HCT116 (cell line): ENCODE results near the gene WDFY2. TPM values are rescaled to one million over a fixed set of nuclear protein-coding genes. Genes with fewer than 3 reads are reported as not detected.

Experiments used
- ATAC-seq: fragments of 200-7000 bp; cut with Tn5 transposase; 2 replicates; pipeline ENCODE4 v1.9.1; 2020; ENCODE audit warnings: mild to moderate bottlenecking, moderate library complexity
- BruUV-seq: library from RNA; stranded (reverse); fragments of 400-500 nt; replicated peaks from 2 replicates; lab custom pipeline; 2021; lab: Mats Ljungman, UMichigan
- CTCF ChIA-PET: fragments of 300-600 bp; sonication (Branson Sonifier 250); formaldehyde crosslinking; loops from one replicate; lab custom pipeline; 2021; ENCODE audit warnings: antibody characterized with exemption; lab: Charles Lee
- POLR2A ChIA-PET: fragments of 300-600, 350-600 bp; sonication (Branson Sonifier 250); formaldehyde crosslinking; loops from one replicate; lab custom pipeline; 2021; ENCODE audit warnings: antibody characterized with exemption; lab: Charles Lee
- RAD21 ChIA-PET, 2 experiments: fragments of 300-600 bp; sonication (Branson Sonifier 250); formaldehyde crosslinking; loops; one replicate each; lab custom pipeline; 2023; ENCODE audit warnings: low total read pairs in 2 of 2; ENCODE audit not compliant: uncharacterized antibody in 2 of 2, unreplicated experiment in 2 of 2, low non-redundant PET in 1 of 2; lab: Charles Lee
- DNase-seq: peaks from one replicate; pipeline ENCODE4 v3.0.0-alpha.2; 2010; ENCODE audit warnings: low read depth, low spot score
- H2AFZ ChIP-seq: fragments of 200-600 bp; shearing (Covaris generic), sonication (generic); 2 replicates; pipeline ENCODE4 v1.6.1; 2017; ENCODE audit warnings: low read depth, mixed run types, mixed read lengths, antibody characterized with exemption, low read length; ENCODE audit not compliant: poor library complexity, severe bottlenecking
- H3K27ac ChIP-seq: 2 replicates; pipeline ENCODE4 v1.5.1; 2012; ENCODE audit warnings: low read depth, low read length
- H3K27me3 ChIP-seq: fragments of 200-600 bp; sonication (generic); 2 replicates; pipeline ENCODE4 v1.6.1; 2016; ENCODE audit warnings: mixed run types, low read length, mixed read lengths; ENCODE audit not compliant: insufficient read depth
- H3K36me3 ChIP-seq, 2 experiments: fragments of 200-500 bp in 1 of 2; fragments of 200-600 bp in 1 of 2; sonication (Bioruptor generic) in 1 of 2; sonication (generic) in 1 of 2; 2 replicates each; pipeline versions ENCODE4 v1.5.1 to v1.6.1; 2014 to 2016; ENCODE audit warnings: low read length in 2 of 2, inconsistent platforms in 1 of 2, mixed read lengths in 1 of 2, mixed run types in 1 of 2; ENCODE audit not compliant: insufficient read depth in 2 of 2, control insufficient read depth in 1 of 2
- H3K4me1 ChIP-seq, 2 experiments: fragments of 200-600 bp in 1 of 2; sonication (generic) in 1 of 2; 2 replicates each; pipeline versions ENCODE4 v1.5.1 to v1.6.1; 2012 to 2017; ENCODE audit warnings: low read length in 2 of 2, inconsistent platforms in 1 of 2, mild to moderate bottlenecking in 1 of 2, mixed read lengths in 1 of 2, mixed run types in 1 of 2, moderate library complexity in 1 of 2; ENCODE audit not compliant: insufficient read depth in 2 of 2, control insufficient read depth in 1 of 2
- H3K4me2 ChIP-seq: fragments of 200-600 bp; sonication (generic); 2 replicates; pipeline ENCODE4 v1.6.1; 2017; ENCODE audit warnings: mixed run types, low read length, mixed read lengths
- H3K4me3 ChIP-seq, 2 experiments: fragments of 200-600 bp in 1 of 2; sonication (generic) in 1 of 2; replicated peaks in 1 of 2; 2 replicates each; pipeline ENCODE4 v1.5.1; 2011 to 2016; ENCODE audit warnings: low read length in 2 of 2, control low read depth in 1 of 2, low read depth in 1 of 2, mild to moderate bottlenecking in 1 of 2, mixed read lengths in 1 of 2, mixed run types in 1 of 2
- H3K79me2 ChIP-seq: fragments of 200-600 bp; sonication (generic); 2 replicates; pipeline ENCODE4 v1.6.1; 2017; ENCODE audit warnings: mild to moderate bottlenecking, mixed run types, low read length, moderate library complexity, mixed read lengths; ENCODE audit not compliant: insufficient read depth
- H3K9ac ChIP-seq: fragments of 200-600 bp; sonication (generic); 2 replicates; pipeline ENCODE4 v1.6.1; 2016; ENCODE audit warnings: low read length, mixed read lengths
- H3K9me2 ChIP-seq: fragments of 200-600 bp; sonication (generic), shearing (Covaris generic); 2 replicates; pipeline ENCODE4 v1.6.1; 2017; ENCODE audit warnings: mixed run types, mild to moderate bottlenecking, moderate library complexity; ENCODE audit not compliant: insufficient read depth
- H3K9me3 ChIP-seq, 2 experiments: fragments of 200-500 bp in 1 of 2; fragments of 200-600 bp in 1 of 2; sonication (Bioruptor generic) in 1 of 2; sonication (generic) in 1 of 2; 2 replicates each; pipeline ENCODE4 v1.6.1; 2014 to 2017; ENCODE audit warnings: low read length in 2 of 2, mixed read lengths in 2 of 2, inconsistent platforms in 1 of 2, low read depth in 1 of 2, mild to moderate bottlenecking in 1 of 2, mixed run types in 1 of 2, moderate library complexity in 1 of 2; ENCODE audit not compliant: control insufficient read depth in 1 of 2, insufficient read depth in 1 of 2
- H4K20me1 ChIP-seq: fragments of 200-600 bp; sonication (generic), shearing (Covaris generic); 2 replicates; pipeline ENCODE4 v1.6.1; 2017; ENCODE audit warnings: mixed run types, mild to moderate bottlenecking, moderate library complexity; ENCODE audit not compliant: insufficient read depth
- CBX3 ChIP-seq: IDR thresholded peaks from 2 replicates; pipeline ENCODE4 v1.6.1; 2012; ENCODE audit warnings: low read depth
- CEBPB ChIP-seq: IDR thresholded peaks from 2 replicates; pipeline ENCODE4 v1.6.1; 2012; ENCODE audit warnings: low read depth
- EGR1 ChIP-seq: IDR thresholded peaks from 2 replicates; pipeline ENCODE4 v1.6.1; 2012; ENCODE audit warnings: low read depth
- EZH2 ChIP-seq: fragments of 200-600 bp; sonication (generic); IDR thresholded peaks from 2 replicates; pipeline ENCODE4 v1.6.1; 2017; ENCODE audit warnings: antibody characterized with exemption, mixed run types
- EZH2phosphoT487 ChIP-seq: fragments of 200-600 bp; IDR thresholded peaks from 2 replicates; pipeline ENCODE4 v1.6.1; 2018; ENCODE audit warnings: antibody characterized with exemption, borderline replicate concordance
- POLR2AphosphoS5 ChIP-seq: IDR thresholded peaks from 2 replicates; pipeline ENCODE4 v1.6.1; 2011; ENCODE audit warnings: mild to moderate bottlenecking, low read depth, low read length, moderate library complexity
- RAD21 ChIP-seq: IDR thresholded peaks from 2 replicates; pipeline ENCODE4 v1.6.1; 2012; ENCODE audit warnings: low read depth, mild to moderate bottlenecking
- SIN3A ChIP-seq: IDR thresholded peaks from 2 replicates; pipeline ENCODE4 v1.6.1; 2012; ENCODE audit warnings: low read depth
- SRF ChIP-seq: IDR thresholded peaks from 2 replicates; pipeline ENCODE4 v1.6.1; 2012; ENCODE audit warnings: low read depth
- TCF7L2 ChIP-seq: IDR thresholded peaks from 2 replicates; pipeline ENCODE4 v1.7.0; 2011; ENCODE audit warnings: borderline replicate concordance, inconsistent platforms; ENCODE audit not compliant: insufficient read depth, insufficient read length; ENCODE audit errors: extremely low read depth
- intact Hi-C: fragments of 100-400 bp; cut with micrococcal nuclease; formaldehyde crosslinking; loops from 2 replicates; pipeline ENCODE4 v1.10.0; 2022
- total RNA-seq: library from RNA; stranded (reverse); gene quantifications from one replicate; pipeline ENCODE4 v1.2.1, GENCODE V29; 2021; ENCODE audit not compliant: unreplicated experiment
- TF ChIP-seq, protein P1 (sequence below), 3 experiments: fragments of 200-600 bp in 1 of 3; sonication (generic) in 1 of 3; IDR thresholded peaks in 2 of 3; conservative IDR thresholded peaks in 1 of 3; 2 replicates each; pipeline ENCODE4 v1.5.1; 2012 to 2017; ENCODE audit warnings: low read depth in 2 of 3, low read length in 2 of 3, antibody characterized with exemption in 1 of 3, borderline replicate concordance in 1 of 3, control low read depth in 1 of 3, mild to moderate bottlenecking in 1 of 3, mixed read lengths in 1 of 3, mixed run types in 1 of 3, moderate library complexity in 1 of 3; ENCODE audit not compliant: insufficient read depth in 1 of 3
- TF ChIP-seq, protein P2 (sequence below): IDR thresholded peaks from 2 replicates; pipeline ENCODE4 v1.6.1; 2011; ENCODE audit warnings: mild to moderate bottlenecking, low read length, moderate library complexity; ENCODE audit not compliant: insufficient replicate concordance; ENCODE audit errors: extremely low read depth
- TF ChIP-seq, protein P3 (sequence below): IDR thresholded peaks from 2 replicates; pipeline ENCODE4 v1.6.1; 2012
- TF ChIP-seq, protein P4 (sequence below): IDR thresholded peaks from 2 replicates; pipeline ENCODE4 v1.6.1; 2012

Gene WDFY2
- total RNA-seq, 1 experiment from 2014 or later = 6.1 TPM

DNA sequence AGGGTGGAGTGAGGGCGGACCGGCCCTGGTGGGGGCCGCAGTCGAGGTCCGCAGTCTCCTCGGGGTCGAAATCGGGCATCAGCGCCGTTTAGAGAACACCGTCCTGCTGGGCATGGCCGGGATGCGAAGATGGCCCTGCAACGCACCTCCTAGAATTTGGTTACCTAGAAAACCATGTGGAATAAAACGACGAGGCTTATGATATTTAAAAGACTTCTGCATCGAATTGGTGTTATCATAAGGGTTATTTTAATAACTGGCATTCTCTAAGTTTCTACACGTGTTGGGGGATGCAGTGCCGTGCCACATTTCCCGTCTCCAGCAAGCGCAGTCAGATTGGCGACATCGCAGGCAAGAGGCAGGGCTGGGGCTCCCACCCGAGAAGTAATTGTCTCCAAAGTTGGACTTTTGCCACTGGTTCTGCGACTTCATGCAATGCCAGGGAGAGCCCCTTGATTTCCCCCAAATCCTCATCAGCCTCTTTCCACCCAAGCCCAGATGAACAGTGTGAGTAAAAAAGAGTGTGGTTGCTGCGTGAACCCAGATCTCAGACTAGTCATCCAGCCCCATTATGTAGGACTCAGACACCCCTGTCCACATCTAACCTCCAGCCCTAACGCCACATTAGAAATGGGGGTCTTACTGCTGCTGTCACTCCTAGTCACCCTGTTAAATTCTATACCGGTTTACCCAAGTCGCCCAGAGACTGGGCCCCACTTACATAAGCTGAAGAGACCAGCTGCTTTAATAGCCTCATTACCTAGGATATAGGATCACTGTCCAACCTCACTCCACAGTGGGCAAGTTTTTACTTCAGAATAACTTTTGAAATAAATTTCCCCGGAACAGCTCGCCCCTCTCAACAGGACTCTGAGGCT is 220.3 kb downstream of the WDFY2 start:
- Histone ChIP-seq H2AFZ (no peak overlapping the region), H3K27me3 (no peaks in the 10 kb centered on the region), H3K27ac (peak overlapping the region; percentile 98), H3K4me2 (peak overlapping the region; percentile 95), H3K79me2 (no peaks in the 10 kb centered on the region), H3K9me3 (no peaks in the 10 kb centered on the region), H3K9me2 (no peaks in the 10 kb centered on the region), H3K9ac (peak overlapping the region; percentile 78), H3K4me1 (peaks cover 22 to 34% of the 10 kb centered on the region in 2 experiments), H3K4me3 (peak overlapping the region; percentile 74 to 78), H4K20me1 (no peaks in the 10 kb centered on the region), H3K36me3 (no peaks in the 10 kb centered on the region)
- RAD21 ChIA-PET = no interaction called here
- POLR2A ChIA-PET = interaction anchor here (1.1 kb wide), 1 partner anchor 16 kb away, joined by 3 read pairs; no protein-coding TSS in a partner anchor
- intact Hi-C loops = loop anchor here (5.0 kb wide), 1 partner anchor 648 kb away; the partner anchor contains the start of gene VPS36
- ATAC-seq (no peak), DNase-seq (no peak)
- CTCF ChIA-PET = no interaction called here
- no peak for TF ChIP-seq CEBPB
- TSS peak; percentile 81 for BruUV-seq

DNA sequence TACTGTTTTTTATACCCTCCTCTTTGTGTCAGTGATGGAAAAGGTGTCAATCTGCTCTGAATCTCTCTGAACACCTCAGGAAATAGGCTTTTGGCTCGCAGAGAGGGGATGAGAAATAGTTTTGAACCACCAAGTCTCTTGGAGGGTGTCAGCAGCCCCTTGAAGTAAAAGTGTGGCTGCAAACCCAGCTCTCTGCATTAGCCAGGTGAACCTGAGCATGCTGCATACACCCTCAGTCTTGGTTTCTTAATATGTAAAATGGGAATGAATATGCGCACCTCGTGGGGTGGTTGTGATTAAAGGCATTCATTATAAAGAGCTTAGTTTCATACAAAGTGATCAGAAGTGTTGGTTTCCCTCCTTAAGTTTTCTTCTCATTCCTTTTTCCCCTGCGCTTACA is 221.1 kb downstream of the WDFY2 start:
- Histone ChIP-seq H3K9me3 (no peaks in the 10 kb centered on the region), H3K4me3 (no peak overlapping the region), H3K79me2 (no peaks in the 10 kb centered on the region), H3K4me1 (peaks cover 22 to 34% of the 10 kb centered on the region in 2 experiments), H3K4me2 (peak overlapping the region; percentile 95; the same call in 1 of the 2 replicates), H3K9ac (peak overlapping the region; percentile 78; the same call in 1 of the 2 replicates), H3K36me3 (no peaks in the 10 kb centered on the region), H2AFZ (no peak overlapping the region), H3K27ac (no peak overlapping the region), H3K9me2 (no peaks in the 10 kb centered on the region), H4K20me1 (no peaks in the 10 kb centered on the region), H3K27me3 (no peaks in the 10 kb centered on the region)
- intact Hi-C loops = no loop called here
- POLR2A ChIA-PET = interaction anchor here (1.1 kb wide), 1 partner anchor 15 kb away, joined by 3 read pairs; no protein-coding TSS in a partner anchor
- DNase-seq (no peak), ATAC-seq (no peak)
- CTCF ChIA-PET = no interaction called here
- no TSS peak for BruUV-seq
- RAD21 ChIA-PET = no interaction called here
- no peak for TF ChIP-seq SIN3A
- TF ChIP-seq, protein P1, sequence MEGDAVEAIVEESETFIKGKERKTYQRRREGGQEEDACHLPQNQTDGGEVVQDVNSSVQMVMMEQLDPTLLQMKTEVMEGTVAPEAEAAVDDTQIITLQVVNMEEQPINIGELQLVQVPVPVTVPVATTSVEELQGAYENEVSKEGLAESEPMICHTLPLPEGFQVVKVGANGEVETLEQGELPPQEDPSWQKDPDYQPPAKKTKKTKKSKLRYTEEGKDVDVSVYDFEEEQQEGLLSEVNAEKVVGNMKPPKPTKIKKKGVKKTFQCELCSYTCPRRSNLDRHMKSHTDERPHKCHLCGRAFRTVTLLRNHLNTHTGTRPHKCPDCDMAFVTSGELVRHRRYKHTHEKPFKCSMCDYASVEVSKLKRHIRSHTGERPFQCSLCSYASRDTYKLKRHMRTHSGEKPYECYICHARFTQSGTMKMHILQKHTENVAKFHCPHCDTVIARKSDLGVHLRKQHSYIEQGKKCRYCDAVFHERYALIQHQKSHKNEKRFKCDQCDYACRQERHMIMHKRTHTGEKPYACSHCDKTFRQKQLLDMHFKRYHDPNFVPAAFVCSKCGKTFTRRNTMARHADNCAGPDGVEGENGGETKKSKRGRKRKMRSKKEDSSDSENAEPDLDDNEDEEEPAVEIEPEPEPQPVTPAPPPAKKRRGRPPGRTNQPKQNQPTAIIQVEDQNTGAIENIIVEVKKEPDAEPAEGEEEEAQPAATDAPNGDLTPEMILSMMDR (IDR thresholded peaks at IDR 0.05 in 2 of 3, conservative IDR thresholded peaks at IDR 0.05 in 1 of 3; ENCODE audit: borderline replicate concordance in 1 of 3, insufficient read depth in 1 of 3, low read depth in 2 of 3, low read length in 2 of 3) = no peak
- no peak for TF ChIP-seq CBX3
- TF ChIP-seq, protein P2, sequence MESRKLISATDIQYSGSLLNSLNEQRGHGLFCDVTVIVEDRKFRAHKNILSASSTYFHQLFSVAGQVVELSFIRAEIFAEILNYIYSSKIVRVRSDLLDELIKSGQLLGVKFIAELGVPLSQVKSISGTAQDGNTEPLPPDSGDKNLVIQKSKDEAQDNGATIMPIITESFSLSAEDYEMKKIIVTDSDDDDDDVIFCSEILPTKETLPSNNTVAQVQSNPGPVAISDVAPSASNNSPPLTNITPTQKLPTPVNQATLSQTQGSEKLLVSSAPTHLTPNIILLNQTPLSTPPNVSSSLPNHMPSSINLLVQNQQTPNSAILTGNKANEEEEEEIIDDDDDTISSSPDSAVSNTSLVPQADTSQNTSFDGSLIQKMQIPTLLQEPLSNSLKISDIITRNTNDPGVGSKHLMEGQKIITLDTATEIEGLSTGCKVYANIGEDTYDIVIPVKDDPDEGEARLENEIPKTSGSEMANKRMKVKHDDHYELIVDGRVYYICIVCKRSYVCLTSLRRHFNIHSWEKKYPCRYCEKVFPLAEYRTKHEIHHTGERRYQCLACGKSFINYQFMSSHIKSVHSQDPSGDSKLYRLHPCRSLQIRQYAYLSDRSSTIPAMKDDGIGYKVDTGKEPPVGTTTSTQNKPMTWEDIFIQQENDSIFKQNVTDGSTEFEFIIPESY = no peak
- TF ChIP-seq SRF = no peak
- no peak for TF ChIP-seq EGR1
- no peak for TF ChIP-seq TCF7L2
- TF ChIP-seq CEBPB = no peak
- TF ChIP-seq EZH2 = no peak
- TF ChIP-seq EZH2phosphoT487 = no peak
- TF ChIP-seq, protein P3, sequence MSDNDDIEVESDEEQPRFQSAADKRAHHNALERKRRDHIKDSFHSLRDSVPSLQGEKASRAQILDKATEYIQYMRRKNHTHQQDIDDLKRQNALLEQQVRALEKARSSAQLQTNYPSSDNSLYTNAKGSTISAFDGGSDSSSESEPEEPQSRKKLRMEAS = no peak
- TF ChIP-seq RAD21 = no peak
- TF ChIP-seq, protein P4, sequence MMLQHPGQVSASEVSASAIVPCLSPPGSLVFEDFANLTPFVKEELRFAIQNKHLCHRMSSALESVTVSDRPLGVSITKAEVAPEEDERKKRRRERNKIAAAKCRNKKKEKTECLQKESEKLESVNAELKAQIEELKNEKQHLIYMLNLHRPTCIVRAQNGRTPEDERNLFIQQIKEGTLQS = no peak
- TF ChIP-seq POLR2AphosphoS5 = no peak
- TF ChIP-seq, all 23 proteins: peak for 0
